Gastroesophageal sphincter (tissue), 4 donors: ENCODE measurements around the gene ATG7. TPM values are rescaled to one million over a fixed set of nuclear protein-coding genes. Genes with fewer than 3 reads are reported as not detected.

Experiments
- ATAC-seq: fragments of 150-250 bp; one replicate; pipeline ENCODE4 v1.9.1; 2016; ENCODE audit warnings: mild to moderate bottlenecking, moderate library complexity
- H3K27ac ChIP-seq, 4 donors: fragments of 200-600 bp; sonication (generic) in 3 of 4; 1 replicate in 3 of 4; 2 replicates in 1 of 4; pipeline ENCODE4 v1.5.1; 2016 to 2019
- H3K27me3 ChIP-seq: fragments of 200-600 bp; sonication (generic); one replicate; pipeline ENCODE4 v1.5.1; 2019
- H3K36me3 ChIP-seq, 2 donors: fragments of 200-600 bp; sonication (generic); one replicate each; pipeline ENCODE4 v1.5.1; 2019; ENCODE audit warnings: control low read depth in 1 of 2
- H3K4me1 ChIP-seq, 3 donors: fragments of 200-600 bp; sonication (generic); 1 replicate in 2 of 3; 2 replicates in 1 of 3; pipeline ENCODE4 v1.5.1; 2016 to 2019; ENCODE audit warnings: control low read depth in 2 of 3
- H3K4me3 ChIP-seq, 2 donors: fragments of 200-600 bp; sonication (generic); one replicate each; pipeline ENCODE4 v1.5.1; 2019; ENCODE audit warnings: mild to moderate bottlenecking in 1 of 2, moderate library complexity in 1 of 2
- H3K9me3 ChIP-seq, 3 donors: fragments of 200-600 bp; sonication (generic); one replicate each; pipeline ENCODE4 v1.5.1; 2017 to 2019; ENCODE audit warnings: control low read depth in 2 of 3
- EP300 ChIP-seq: sonication (generic); formaldehyde crosslinking; IDR thresholded peaks from one replicate; pipeline ENCODE4 v1.6.1; 2017; ENCODE audit warnings: antibody characterized with exemption, mild to moderate bottlenecking
- POLR2A ChIP-seq, 2 donors: fragments of 450-650 bp; IDR thresholded peaks; one replicate each; pipeline ENCODE4 v1.6.1; 2017; ENCODE audit warnings: antibody characterized with exemption in 2 of 2, mild to moderate bottlenecking in 2 of 2, moderate library complexity in 1 of 2
- POLR2AphosphoS5 ChIP-seq: sonication (generic); formaldehyde crosslinking; IDR thresholded peaks from one replicate; pipeline ENCODE4 v1.6.1; 2017; ENCODE audit warnings: antibody characterized with exemption
- WGBS, 2 donors: methylation state at CpG; one replicate each; pipeline ENCODE4 v1.1.5; 2018; ENCODE audit warnings: low coverage in 1 of 2; 5-methylcytosine and 5-hydroxymethylcytosine counted together
- total RNA-seq, 4 donors: library from RNA; depleted of rRNA; stranded (reverse); fragments of >200 nt; gene quantifications; one replicate each; pipeline ENCODE4 v1.1.0, GENCODE V29; 2016
- TF ChIP-seq, protein P1 (sequence below), 4 experiments: fragments of 200-600 bp in 2 of 4; fragments of 450-650 bp in 2 of 4; sonication (generic) in 1 of 4; IDR thresholded peaks; one replicate each; pipeline ENCODE4 v1.5.1; 2017 to 2019; ENCODE audit warnings: antibody characterized with exemption in 4 of 4, mild to moderate bottlenecking in 2 of 4, moderate library complexity in 2 of 4

Gene ATG7
- total RNA-seq, 4 donors from 2014 or later: 28.3 to 64.9 (median 36.5) TPM

GRCh38 chr3:11323813-11324212 is 51.6 kb downstream of the ATG7 start:
- Histone ChIP-seq H3K27me3 (no peaks in the 10 kb centered on the region), H3K9me3 (no peaks in the 10 kb centered on the region), H3K36me3 (peaks cover 0 to 70% of the 10 kb centered on the region in 2 donors), H3K27ac (peak overlapping the region in 3 of 4 donors; percentile 32 to 53 (median 52)), H3K4me1 (peaks cover 0 to 20% (median 0%) of the 10 kb centered on the region in 3 donors), H3K4me3 (no peak overlapping the region)
- TF ChIP-seq EP300 (no peak), POLR2A (IDR thresholded peaks at IDR 0.05) (no peak), POLR2AphosphoS5 (no peak)
- TF ChIP-seq, protein P1, sequence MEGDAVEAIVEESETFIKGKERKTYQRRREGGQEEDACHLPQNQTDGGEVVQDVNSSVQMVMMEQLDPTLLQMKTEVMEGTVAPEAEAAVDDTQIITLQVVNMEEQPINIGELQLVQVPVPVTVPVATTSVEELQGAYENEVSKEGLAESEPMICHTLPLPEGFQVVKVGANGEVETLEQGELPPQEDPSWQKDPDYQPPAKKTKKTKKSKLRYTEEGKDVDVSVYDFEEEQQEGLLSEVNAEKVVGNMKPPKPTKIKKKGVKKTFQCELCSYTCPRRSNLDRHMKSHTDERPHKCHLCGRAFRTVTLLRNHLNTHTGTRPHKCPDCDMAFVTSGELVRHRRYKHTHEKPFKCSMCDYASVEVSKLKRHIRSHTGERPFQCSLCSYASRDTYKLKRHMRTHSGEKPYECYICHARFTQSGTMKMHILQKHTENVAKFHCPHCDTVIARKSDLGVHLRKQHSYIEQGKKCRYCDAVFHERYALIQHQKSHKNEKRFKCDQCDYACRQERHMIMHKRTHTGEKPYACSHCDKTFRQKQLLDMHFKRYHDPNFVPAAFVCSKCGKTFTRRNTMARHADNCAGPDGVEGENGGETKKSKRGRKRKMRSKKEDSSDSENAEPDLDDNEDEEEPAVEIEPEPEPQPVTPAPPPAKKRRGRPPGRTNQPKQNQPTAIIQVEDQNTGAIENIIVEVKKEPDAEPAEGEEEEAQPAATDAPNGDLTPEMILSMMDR (IDR thresholded peaks at IDR 0.05): no peak
- 31 to 33% methylated on average over 3 of the region's 3 CpGs for WGBS, 2 donors
- peak; percentile 34 for ATAC-seq

DNA sequence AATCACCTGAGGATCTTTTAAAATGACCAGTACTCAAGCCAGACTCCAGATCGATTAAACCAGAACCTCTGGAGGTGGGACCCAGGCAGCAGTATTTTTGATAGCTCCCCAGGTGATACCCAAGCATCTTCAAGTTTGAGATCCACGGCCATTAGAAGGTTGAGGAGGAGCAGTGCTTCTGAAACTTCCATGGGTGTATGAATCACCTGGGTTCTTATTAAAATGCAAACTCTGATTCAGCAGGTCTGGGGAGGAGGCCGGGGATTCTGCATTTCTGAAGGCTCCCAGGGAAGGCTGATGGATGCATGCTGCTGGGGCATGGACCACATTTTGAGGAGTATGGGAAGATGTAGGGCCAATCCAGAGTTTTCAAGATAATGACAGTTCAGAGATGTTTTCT is 55.4 kb downstream of the ATG7 start:
- Histone ChIP-seq H3K36me3 (peaks cover 0 to 57% of the 10 kb centered on the region in 2 donors), H3K27me3 (no peaks in the 10 kb centered on the region), H3K9me3 (no peaks in the 10 kb centered on the region), H3K4me1 (peaks cover 0 to 19% (median 0%) of the 10 kb centered on the region in 3 donors), H3K4me3 (no peak overlapping the region), H3K27ac (no peak overlapping the region)
- 100% methylated on average over 1 of the region's 3 CpGs; no CpG with 5 or more reads in 1 of the 2 donors for WGBS, 2 donors
- ATAC-seq: no peak
- TF ChIP-seq EP300 (no peak), POLR2A (IDR thresholded peaks at IDR 0.05) (no peak), POLR2AphosphoS5 (no peak)
- TF ChIP-seq, protein P1 (IDR thresholded peaks at IDR 0.05): no peak

- H3K9me3 ChIP-seq: no peaks in the 10 kb centered on the region
- peaks cover 0 to 57% of the 10 kb centered on the region in 2 donors for H3K36me3 ChIP-seq
- ATAC-seq: no peak
- no peak overlapping the region for H3K4me3 ChIP-seq
- 92 to 96% methylated on average over 10 of the region's 10 CpGs for WGBS, 2 donors
- H3K27ac ChIP-seq: no peak overlapping the region
- no peaks in the 10 kb centered on the region for H3K27me3 ChIP-seq
- peaks cover 0 to 11% (median 0%) of the 10 kb centered on the region in 3 donors for H3K4me1 ChIP-seq
- TF ChIP-seq, protein P1 (IDR thresholded peaks at IDR 0.05): no peak
- no peak for TF ChIP-seq POLR2A (IDR thresholded peaks at IDR 0.05)
- no peak for TF ChIP-seq POLR2AphosphoS5
- TF ChIP-seq EP300: no peak
These were observed 56.2 kb downstream of the ATG7 start for GRCh38 chr3:11328196-11328945.

DNA sequence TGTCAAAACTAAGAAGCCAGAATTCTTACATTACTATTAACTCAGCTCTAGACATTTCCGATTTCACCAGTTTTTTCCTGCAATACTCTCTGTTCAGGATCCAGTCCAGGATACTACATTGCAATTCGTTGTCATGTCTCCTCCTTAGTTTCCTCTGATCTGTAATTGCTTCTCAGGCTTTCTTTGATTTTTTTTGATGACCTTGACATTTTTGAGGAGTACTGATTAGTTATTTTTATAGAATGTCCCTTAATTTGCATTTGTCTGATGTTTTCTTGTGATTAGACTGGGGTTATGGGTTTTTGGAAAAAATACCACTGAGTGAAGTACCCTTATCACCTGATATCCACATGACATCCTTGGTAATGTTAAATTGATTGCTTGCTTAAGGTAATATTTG is 57.6 kb downstream of the ATG7 start:
- H3K4me3 ChIP-seq: no peak overlapping the region
- H3K9me3 ChIP-seq: no peaks in the 10 kb centered on the region
- TF ChIP-seq, protein P1 (IDR thresholded peaks at IDR 0.05): no peak
- TF ChIP-seq POLR2A (IDR thresholded peaks at IDR 0.05) (no peak), POLR2AphosphoS5 (no peak), EP300 (no peak)
- no peaks in the 10 kb centered on the region for H3K4me1 ChIP-seq
- peaks cover 0 to 65% of the 10 kb centered on the region in 2 donors for H3K36me3 ChIP-seq
- WGBS, 2 donors: 73 to 80% methylated on average over 2 of the region's 2 CpGs
- no peak for ATAC-seq
- H3K27me3 ChIP-seq: no peaks in the 10 kb centered on the region
- no peak overlapping the region for H3K27ac ChIP-seq

DNA sequence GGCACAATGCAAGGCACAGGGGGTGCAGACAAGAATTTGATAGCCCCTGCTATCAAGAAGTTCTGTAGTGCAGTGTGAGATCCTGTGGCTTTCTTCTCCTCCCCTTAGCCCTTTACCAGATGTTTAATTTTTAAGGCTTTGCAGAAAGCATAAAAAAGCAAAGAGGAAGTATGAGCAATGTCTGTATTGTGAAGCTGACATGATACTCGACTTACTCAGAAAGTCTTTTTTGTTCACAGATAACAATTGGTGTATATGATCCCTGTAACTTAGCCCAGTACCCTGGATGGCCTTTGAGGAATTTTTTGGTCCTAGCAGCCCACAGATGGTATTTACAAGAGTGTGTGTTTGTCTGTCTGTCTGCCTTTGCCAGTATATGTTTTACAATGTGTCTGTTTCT is 58.9 kb downstream of the ATG7 start:
- peaks cover 0 to 69% of the 10 kb centered on the region in 2 donors for H3K36me3 ChIP-seq
- no peak overlapping the region for H3K27ac ChIP-seq
- H3K4me3 ChIP-seq: no peak overlapping the region
- 33 to 62% methylated on average over 1 of the region's 1 CpG for WGBS, 2 donors
- H3K4me1 ChIP-seq: no peaks in the 10 kb centered on the region
- no peaks in the 10 kb centered on the region for H3K27me3 ChIP-seq
- ATAC-seq: no peak
- TF ChIP-seq, protein P1 (IDR thresholded peaks at IDR 0.05): no peak
- no peak for TF ChIP-seq POLR2AphosphoS5
- TF ChIP-seq POLR2A (IDR thresholded peaks at IDR 0.05): no peak
- TF ChIP-seq EP300: no peak
- H3K9me3 ChIP-seq: no peaks in the 10 kb centered on the region
